ENCODE results near the gene TSEN2. TPM values are rescaled to one million over a fixed set of nuclear protein-coding genes. Genes with fewer than 3 reads are reported as not detected.
A peak's percentile ranks its signal among the peaks of the same experiment; 100 is the strongest.

TSEN2 gene
- total and polyA plus RNA-seq, 2 of the 4 experiments (the other 2 are of a cell fraction), result 9.5 to 14.2 TPM

- peak overlapping the region; percentile 26 for H2AFZ ChIP-seq (replicated peaks; ENCODE audit: low read length, poor library complexity)
- H2AK9ac ChIP-seq (replicated peaks; ENCODE audit: low read depth, low read length, poor library complexity), result peak overlapping the region; percentile 60
- POLR2A ChIA-PET (ENCODE audit: unreplicated experiment), result no interaction called here
- no peak overlapping the region for H3K9ac ChIP-seq (ENCODE audit: low read depth, low read length)
- no peaks in the 10 kb centered on the region for H3K9me3 ChIP-seq (ENCODE audit: control insufficient read depth, insufficient read depth, low read length)
- H2BK5ac ChIP-seq (ENCODE audit: low read depth, low read length, poor library complexity, severe bottlenecking), result peak overlapping the region; percentile 23
- H3K18ac ChIP-seq (ENCODE audit: low read depth, low read length), result no peak overlapping the region
- DNase-seq, result no peak
- no peak overlapping the region for H4K91ac ChIP-seq (ENCODE audit: insufficient read depth, low read depth, low read length)
- H3K4ac ChIP-seq (ENCODE audit: low read depth, low read length), result peak overlapping the region; percentile 25; the same call in 1 of the 2 replicates
- no peak overlapping the region for H3K14ac ChIP-seq (replicated peaks; ENCODE audit: low read depth, low read length)
- in situ Hi-C loops (cut with MboI; ENCODE audit: low sequenced_read_pairs) (no loop called here), intact Hi-C loops (cut with micrococcal nuclease) (loop anchor here (5.0 kb wide), 1 partner anchor 437 kb away; no protein-coding TSS in a partner anchor), dilution Hi-C loops (cut with HindIII; ENCODE audit: low sequenced_read_pairs, unreplicated experiment) (no loop called here)
- peaks cover 35% of the 10 kb centered on the region for H4K20me1 ChIP-seq (ENCODE audit: insufficient read depth, low read length)
- H3K4me1 ChIP-seq (ENCODE audit: control insufficient read depth, insufficient read depth, low read length), result peaks cover 24% of the 10 kb centered on the region
- CTCF ChIA-PET, result no interaction called here
- ATAC-seq (ENCODE audit: low read depth), result no peak
- peak overlapping the region; percentile 14; the same call in 1 of the 2 replicates for H2AK5ac ChIP-seq (ENCODE audit: low read depth, low read length)
- H4K8ac ChIP-seq (ENCODE audit: low read depth in 2 of 2, low read length in 2 of 2), result no peak overlapping the region; a peak in 1 of 4 replicates
- H3K4me2 ChIP-seq (ENCODE audit: low read depth, low read length), result no peak overlapping the region
- H3K9me1 ChIP-seq (ENCODE audit: insufficient read depth, low read length), result peaks cover 22% of the 10 kb centered on the region
- H3K56ac ChIP-seq (ENCODE audit: extremely low read depth, insufficient read depth, low read length), result no peak overlapping the region
- no peak overlapping the region for H3K4me3 ChIP-seq (ENCODE audit: insufficient read depth, low read depth, low read length)
- H3K23ac ChIP-seq (ENCODE audit: low read depth, low read length), result 0 out of 2 replicates have a peak overlapping the region, but pooled peaks have one; percentile 29
- WGBS, 2 experiments (ENCODE audit: extremely low coverage in 2 of 2, insufficient read length in 1 of 2), result no CpG with 5 or more reads among the region's 7 CpGs
- H2BK120ac ChIP-seq (ENCODE audit: low read depth, low read length), result no peak overlapping the region
- no peak overlapping the region for H2BK20ac ChIP-seq (ENCODE audit: low read depth, low read length)
- no peak overlapping the region for H4K5ac ChIP-seq (ENCODE audit: low read depth, low read length)
- TF ChIP-seq MXI1 (IDR thresholded peaks at IDR 0.05; ENCODE audit: borderline replicate concordance, low read depth, low read length), result no peak
- no peak for TF ChIP-seq CTCF (conservative IDR thresholded peaks at IDR 0.05; ENCODE audit: low read depth, low read length)
- no peak for TF ChIP-seq MAFK (IDR thresholded peaks at IDR 0.05; ENCODE audit: low read depth, low read length)
- TF ChIP-seq RCOR1 (IDR thresholded peaks at IDR 0.05; ENCODE audit: insufficient replicate concordance, low read length), result no peak
- no peak for TF ChIP-seq CEBPB (IDR thresholded peaks at IDR 0.05; ENCODE audit: low read depth, low read length)
- no peak for TF ChIP-seq USF2 (IDR thresholded peaks at IDR 0.05; ENCODE audit: low read depth, low read length)
- no peak for TF ChIP-seq POLR2A (IDR thresholded peaks at IDR 0.05; ENCODE audit: low read depth, low read length)
- TF ChIP-seq RFX5 (IDR thresholded peaks at IDR 0.05; ENCODE audit: low read depth, low read length), result no peak
- peak overlapping the region; percentile 42; the same call in 1 of the 2 replicates for H3K27ac ChIP-seq (ENCODE audit: insufficient read depth, low read length)
- peaks cover 38 to 78% of the 10 kb centered on the region in 2 experiments for H3K79me1 ChIP-seq (ENCODE audit: low read depth in 1 of 2, low read length in 2 of 2)
- peaks cover 58% of the 10 kb centered on the region for H3K36me3 ChIP-seq (ENCODE audit: control insufficient read depth, insufficient read depth, low read length)
- BruUV-seq (replicated peaks), result no TSS peak
- H2BK15ac ChIP-seq (ENCODE audit: low read depth, low read length), result no peak overlapping the region
- no peaks in the 10 kb centered on the region for H3K27me3 ChIP-seq (ENCODE audit: control insufficient read depth, insufficient read depth, low read length)
These were observed 90.4 kb downstream of the TSEN2 start for GRCh38 chr3:12574661-12575060.

All from IMR-90 (cell line).